KMS-11 (cell line): ENCODE data around the gene IFT22.

Experiments
- H2AFZ ChIP-seq: fragments of 200-600 bp; sonication (generic); 2 replicates; pipeline ENCODE4 v1.6.1; 2016; ENCODE audit warnings: antibody characterized with exemption, mixed run types, low read depth
- H3K27ac ChIP-seq: fragments of 200-600 bp; sonication (generic); 2 replicates; pipeline ENCODE4 v1.6.1; 2016; ENCODE audit warnings: mild to moderate bottlenecking, mixed run types
- H3K27me3 ChIP-seq: fragments of 200-600 bp; sonication (generic); 2 replicates; pipeline ENCODE4 v1.6.1; 2017; ENCODE audit warnings: mild to moderate bottlenecking, low read depth, mixed run types, moderate library complexity; ENCODE audit not compliant: insufficient read depth
- H3K36me3 ChIP-seq: fragments of 200-600 bp; sonication (generic); 2 replicates; pipeline ENCODE4 v1.6.1; 2017; ENCODE audit warnings: mild to moderate bottlenecking, mixed run types; ENCODE audit not compliant: insufficient read depth
- H3K4me1 ChIP-seq: fragments of 200-600 bp; sonication (generic); 2 replicates; pipeline ENCODE4 v1.6.1; 2016; ENCODE audit warnings: mild to moderate bottlenecking, low read depth, mixed run types; ENCODE audit not compliant: poor library complexity, severe bottlenecking
- H3K4me2 ChIP-seq: fragments of 200-600 bp; sonication (generic); 2 replicates; pipeline ENCODE4 v1.7.0; 2016; ENCODE audit warnings: mild to moderate bottlenecking, mixed run types
- H3K4me3 ChIP-seq: fragments of 200-600 bp; sonication (generic); IDR thresholded peaks from 2 replicates; pipeline ENCODE4 v1.6.1; 2017; ENCODE audit warnings: low read depth, low read length, mixed read lengths; ENCODE audit not compliant: insufficient read depth
- H3K79me2 ChIP-seq: fragments of 200-600 bp; sonication (generic); 2 replicates; pipeline ENCODE4 v1.6.1; 2016; ENCODE audit warnings: low read depth, mixed run types; ENCODE audit not compliant: insufficient read depth
- H3K9ac ChIP-seq: fragments of 200-600 bp; sonication (generic); 2 replicates; pipeline ENCODE4 v1.6.1; 2016; ENCODE audit warnings: mild to moderate bottlenecking, mixed run types
- H4K20me1 ChIP-seq: fragments of 200-600 bp; sonication (generic); 2 replicates; pipeline ENCODE4 v1.6.1; 2016; ENCODE audit warnings: mild to moderate bottlenecking, mixed run types; ENCODE audit not compliant: insufficient read depth
- CTCF ChIP-seq: fragments of 200-600 bp; sonication (generic); conservative IDR thresholded peaks from 2 replicates; pipeline ENCODE4 v1.6.1; 2017; ENCODE audit warnings: low read depth, mild to moderate bottlenecking, antibody characterized with exemption, low read length, moderate library complexity, mixed read lengths

Gene IFT22

GRCh38 chr7:101367676-101368075, 46.1 kb upstream of the IFT22 start:
- no peak overlapping the region for H3K27ac ChIP-seq
- H3K4me1 ChIP-seq, result no peaks in the 10 kb centered on the region

GRCh38 chr7:101365956-101366355, 44.3 kb upstream of the IFT22 start:
- H3K4me3 ChIP-seq, result no peak overlapping the region
- no peaks in the 10 kb centered on the region for H4K20me1 ChIP-seq
- no peaks in the 10 kb centered on the region for H3K79me2 ChIP-seq
- H3K36me3 ChIP-seq, result no peaks in the 10 kb centered on the region
- H3K27ac ChIP-seq, result no peak overlapping the region
- no peak overlapping the region for H3K4me2 ChIP-seq
- peaks cover 44% of the 10 kb centered on the region; the same call in 1 of the 2 replicates for H3K27me3 ChIP-seq
- no peak for TF ChIP-seq CTCF
- H3K9ac ChIP-seq, result no peak overlapping the region
- no peaks in the 10 kb centered on the region for H3K4me1 ChIP-seq
- H2AFZ ChIP-seq, result no peak overlapping the region

More at GRCh38 chr7:101367676-101368075, 46.1 kb upstream of the IFT22 start:
- H3K27me3 ChIP-seq, result peaks cover 40% of the 10 kb centered on the region; the same call in 1 of the 2 replicates
- no peak for TF ChIP-seq CTCF
- H3K9ac ChIP-seq, result no peak overlapping the region
- no peaks in the 10 kb centered on the region for H3K79me2 ChIP-seq
- no peak overlapping the region for H3K4me2 ChIP-seq
- H3K4me3 ChIP-seq, result no peak overlapping the region
- no peak overlapping the region for H2AFZ ChIP-seq
- no peaks in the 10 kb centered on the region for H4K20me1 ChIP-seq
- H3K36me3 ChIP-seq, result no peaks in the 10 kb centered on the region

DNA sequence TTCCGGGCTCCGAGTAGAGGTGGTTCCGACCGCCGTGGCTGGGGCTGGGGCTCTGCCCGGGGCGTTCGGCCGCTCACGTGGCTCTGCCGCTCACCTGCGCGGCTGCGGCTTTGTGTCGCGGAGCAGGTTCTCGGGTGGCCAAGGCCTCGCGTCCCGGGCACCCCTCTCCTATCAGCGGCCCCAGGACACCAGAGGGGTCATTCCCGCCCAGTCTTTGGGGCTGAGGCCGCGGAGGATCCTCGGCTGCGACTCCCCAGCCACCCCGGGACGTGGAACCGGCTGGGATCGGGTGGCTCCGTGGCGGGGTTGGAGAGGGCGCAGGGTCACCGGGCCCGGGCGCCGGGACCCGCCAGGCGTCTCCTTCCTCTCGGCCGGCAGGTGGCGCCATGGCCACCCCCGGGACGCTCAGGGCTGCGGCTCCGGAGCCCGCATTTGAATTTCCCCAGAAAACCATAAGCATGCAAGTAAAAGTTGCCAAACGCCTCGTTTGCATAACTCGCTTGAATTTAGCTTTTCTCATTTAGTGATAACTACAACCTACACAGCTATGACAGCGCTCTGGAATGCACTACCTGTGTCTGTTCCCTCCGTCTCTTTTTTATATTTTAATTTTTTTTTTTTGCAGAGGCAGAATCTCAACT, 42.2 kb upstream of the IFT22 start:
- Histone ChIP-seq H3K27me3 (peaks cover 44% of the 10 kb centered on the region; the same call in 1 of the 2 replicates), H3K4me3 (no peak overlapping the region), H3K36me3 (no peaks in the 10 kb centered on the region), H3K4me2 (no peak overlapping the region), H3K9ac (no peak overlapping the region), H3K79me2 (no peaks in the 10 kb centered on the region), H4K20me1 (no peaks in the 10 kb centered on the region), H3K4me1 (no peaks in the 10 kb centered on the region), H3K27ac (no peak overlapping the region), H2AFZ (peak overlapping the region; percentile 10; the same call in 1 of the 2 replicates)
- TF ChIP-seq CTCF, result peak; percentile 68

DNA sequence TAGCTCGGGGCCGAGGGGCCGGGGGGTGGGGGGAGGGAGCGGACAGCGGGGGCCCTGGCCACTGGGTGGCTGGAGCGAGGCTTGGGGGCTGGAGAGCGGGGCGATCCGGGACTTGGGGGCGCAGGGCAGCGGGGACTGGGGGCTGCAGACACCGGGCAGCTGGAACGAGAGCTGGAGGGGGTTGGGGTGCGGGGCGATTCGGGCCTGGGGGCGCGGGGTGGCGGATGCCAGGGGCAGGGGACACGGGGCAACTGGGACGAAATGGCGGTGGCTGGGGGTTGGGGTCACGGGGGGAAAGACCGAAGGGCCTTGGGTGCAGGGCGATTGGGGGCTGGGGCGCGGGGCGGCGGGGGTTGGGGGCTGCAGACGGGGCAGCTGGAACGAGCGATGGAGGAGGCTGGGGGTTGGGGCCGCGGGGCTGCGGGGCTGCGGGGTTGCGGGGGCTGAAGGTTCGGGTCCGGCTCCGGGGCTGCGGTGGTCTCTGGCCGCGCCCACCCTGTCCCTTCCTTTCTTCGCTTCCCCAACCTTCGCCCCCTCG, 41.7 kb upstream of the IFT22 start:
- H3K27ac ChIP-seq, result no peak overlapping the region
- no peak overlapping the region for H2AFZ ChIP-seq
- no peak overlapping the region for H3K4me3 ChIP-seq

More for the DNA sequence above, 41.7 kb upstream of the IFT22 start:
- no peak overlapping the region for H3K4me2 ChIP-seq
- H3K79me2 ChIP-seq, result no peaks in the 10 kb centered on the region
- H3K36me3 ChIP-seq, result no peaks in the 10 kb centered on the region
- no peaks in the 10 kb centered on the region for H3K4me1 ChIP-seq
- TF ChIP-seq CTCF, result no peak
- no peak overlapping the region for H3K9ac ChIP-seq
- no peaks in the 10 kb centered on the region for H4K20me1 ChIP-seq
- peaks cover 41% of the 10 kb centered on the region; the same call in 1 of the 2 replicates for H3K27me3 ChIP-seq
